T47D (cell line): ENCODE data around the gene SZT2.
A peak's percentile ranks its signal among the peaks of the same experiment; 100 is the strongest.

Experiments
- DNase-seq, 2 experiments: peaks; one replicate each; pipeline versions ENCODE4 v3.0.0 to v3.0.0-alpha.2; 2011 to 2012; ENCODE audit warnings: low read depth in 1 of 2, low spot score in 1 of 2
- JUND ChIP-seq: IDR thresholded peaks from 2 replicates; pipeline ENCODE4 v1.6.1; 2012; ENCODE audit warnings: low read depth
- in situ Hi-C: cut with HindIII; loops from 2 replicates; pipeline ENCODE4 v1.10.0; 2016; ENCODE audit warnings: low sequenced_read_pairs, low pct_unique_long_range_greater_than_20kb

The SZT2 gene

DNA sequence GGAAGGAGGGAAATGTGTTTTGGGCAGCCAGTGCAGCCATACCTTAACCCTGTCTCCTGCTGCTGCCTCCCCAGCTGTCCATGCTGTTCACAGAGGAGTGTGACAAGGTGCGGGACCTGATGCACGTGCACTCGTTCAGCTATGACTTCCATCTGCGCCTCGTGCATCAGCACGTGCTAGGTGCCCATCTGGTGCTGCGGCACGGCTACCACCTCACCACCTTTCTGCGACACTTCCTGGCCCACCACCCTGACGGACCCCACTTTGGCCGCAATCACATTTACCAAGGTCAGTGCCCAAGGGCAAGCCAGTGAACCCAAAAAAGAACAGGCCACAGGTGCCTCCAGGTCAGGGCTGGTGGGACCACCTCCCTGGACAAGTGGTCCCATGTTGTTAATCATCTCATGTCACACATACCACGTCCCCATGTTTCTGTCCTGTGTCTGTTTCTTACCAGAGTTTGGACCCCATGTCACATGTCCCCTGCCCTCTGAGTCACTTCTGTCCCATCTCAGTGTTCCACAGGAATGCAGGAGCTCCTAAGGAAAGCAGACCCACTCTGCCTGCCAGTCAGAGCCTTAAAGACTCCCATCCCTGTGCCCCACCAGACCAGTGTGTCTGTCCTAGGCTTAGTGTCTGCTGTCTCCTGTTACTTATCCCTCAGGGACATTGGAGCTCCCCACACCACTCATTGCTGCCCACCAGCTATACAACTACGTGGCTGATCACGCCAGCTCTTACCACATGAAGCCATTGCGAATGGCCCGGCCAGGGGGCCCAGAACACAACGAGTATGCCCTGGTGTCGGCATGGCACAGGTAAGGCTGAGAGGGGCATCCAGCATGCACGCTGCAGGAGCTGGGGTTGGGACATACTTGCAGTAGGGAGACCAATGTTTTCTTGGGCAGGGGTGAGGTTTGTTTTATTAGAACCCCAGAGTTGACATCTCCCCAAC lies 57.5 kb downstream of the SZT2 start:
- in situ Hi-C loops, result no loop called here
- DNase-seq, result no peak
- TF ChIP-seq JUND, result no peak

DNA sequence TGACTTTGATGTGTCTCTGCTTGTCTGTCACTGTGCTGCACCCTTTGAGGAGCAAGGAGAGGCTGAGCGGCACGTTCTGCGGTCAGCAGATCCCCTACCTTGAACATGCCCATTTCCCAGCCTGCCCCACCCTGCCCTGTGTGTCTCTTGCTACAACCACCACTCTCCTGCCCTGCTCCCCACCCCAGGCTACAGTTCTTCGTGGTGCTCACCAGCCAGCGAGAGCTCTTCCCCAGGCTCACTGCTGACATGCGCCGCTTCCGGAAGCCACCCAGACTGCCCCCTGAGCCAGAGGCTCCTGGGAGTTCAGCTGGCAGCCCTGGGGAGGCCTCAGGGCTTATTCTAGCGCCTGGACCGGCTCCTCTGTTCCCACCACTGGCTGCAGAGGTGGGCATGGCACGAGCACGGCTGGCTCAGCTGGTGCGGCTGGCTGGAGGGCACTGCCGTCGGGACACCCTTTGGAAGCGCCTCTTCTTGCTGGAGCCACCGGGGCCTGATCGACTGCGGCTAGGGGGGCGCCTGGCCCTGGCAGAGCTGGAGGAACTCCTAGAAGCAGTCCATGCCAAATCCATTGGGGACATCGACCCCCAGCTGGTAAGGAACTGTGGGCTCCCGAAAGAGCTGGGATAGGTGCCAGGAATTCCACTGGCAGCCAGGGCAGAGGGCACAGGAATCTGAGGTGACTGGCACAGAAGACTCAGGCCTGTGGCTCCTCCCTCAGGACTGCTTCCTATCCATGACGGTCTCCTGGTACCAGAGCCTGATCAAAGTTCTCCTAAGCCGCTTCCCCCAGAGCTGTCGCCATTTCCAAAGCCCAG lies 58.4 kb downstream of the SZT2 start:
- no peak for TF ChIP-seq JUND
- in situ Hi-C loops, result no loop called here
- DNase-seq, result no peak

DNA sequence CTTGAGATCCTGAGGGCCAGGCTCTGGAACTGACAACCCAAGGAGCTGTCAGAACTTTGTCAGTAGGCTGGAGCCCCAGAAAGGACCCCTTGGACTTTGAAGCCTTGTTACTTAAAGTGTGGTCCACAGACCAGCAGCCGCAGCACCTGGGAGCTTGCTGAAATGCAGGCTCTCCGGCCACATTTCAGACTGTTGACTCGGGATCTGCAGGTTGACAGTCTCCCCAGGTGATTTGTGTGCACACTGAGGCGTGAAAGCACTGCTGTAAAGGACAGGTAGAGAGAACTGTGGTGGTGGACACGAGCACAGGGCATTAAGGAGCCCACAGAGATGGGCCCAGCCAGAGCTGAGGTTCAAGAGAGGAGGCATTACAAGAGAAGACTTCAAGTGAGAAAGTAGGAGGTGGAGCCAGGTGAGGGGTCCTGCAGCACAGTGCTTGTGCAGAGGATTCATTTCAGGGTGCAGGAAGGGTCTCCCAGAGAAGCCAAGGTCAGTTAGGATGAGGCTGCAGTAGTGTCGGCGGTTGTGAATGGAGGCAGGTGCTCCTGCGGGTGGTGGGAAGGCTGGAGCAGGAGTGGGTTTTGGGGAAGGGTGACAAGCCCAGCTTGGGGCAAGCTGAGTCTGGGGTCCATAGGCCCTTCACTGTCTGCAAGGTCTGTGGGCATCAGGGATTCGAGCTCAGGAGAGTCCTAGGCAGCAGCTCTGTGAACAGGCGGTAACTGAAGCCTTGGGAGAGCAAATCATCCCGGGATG lies 59.4 kb downstream of the SZT2 start:
- DNase-seq, result no peak
- TF ChIP-seq JUND, result no peak
- in situ Hi-C loops, result no loop called here

DNA sequence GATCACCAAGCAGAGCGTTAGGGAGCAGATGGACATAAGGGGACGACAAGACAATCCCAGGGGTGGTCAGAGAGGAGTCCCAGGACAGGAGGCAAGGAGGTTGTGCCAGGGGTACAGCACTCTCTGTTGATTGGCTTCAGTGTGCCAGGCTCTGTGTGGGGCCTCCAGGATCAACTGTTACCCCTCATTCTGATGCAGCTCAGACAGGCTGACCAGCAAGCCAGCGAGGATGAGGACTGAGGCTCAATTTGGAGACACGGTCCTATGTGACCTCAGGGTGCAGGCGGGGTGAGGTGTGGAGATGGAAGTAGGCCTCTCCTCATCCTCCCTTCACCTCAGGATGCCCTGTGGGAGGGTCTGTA lies 60.0 kb downstream of the SZT2 start:
- no peak for DNase-seq
- in situ Hi-C loops, result no loop called here
- TF ChIP-seq JUND, result no peak

DNA sequence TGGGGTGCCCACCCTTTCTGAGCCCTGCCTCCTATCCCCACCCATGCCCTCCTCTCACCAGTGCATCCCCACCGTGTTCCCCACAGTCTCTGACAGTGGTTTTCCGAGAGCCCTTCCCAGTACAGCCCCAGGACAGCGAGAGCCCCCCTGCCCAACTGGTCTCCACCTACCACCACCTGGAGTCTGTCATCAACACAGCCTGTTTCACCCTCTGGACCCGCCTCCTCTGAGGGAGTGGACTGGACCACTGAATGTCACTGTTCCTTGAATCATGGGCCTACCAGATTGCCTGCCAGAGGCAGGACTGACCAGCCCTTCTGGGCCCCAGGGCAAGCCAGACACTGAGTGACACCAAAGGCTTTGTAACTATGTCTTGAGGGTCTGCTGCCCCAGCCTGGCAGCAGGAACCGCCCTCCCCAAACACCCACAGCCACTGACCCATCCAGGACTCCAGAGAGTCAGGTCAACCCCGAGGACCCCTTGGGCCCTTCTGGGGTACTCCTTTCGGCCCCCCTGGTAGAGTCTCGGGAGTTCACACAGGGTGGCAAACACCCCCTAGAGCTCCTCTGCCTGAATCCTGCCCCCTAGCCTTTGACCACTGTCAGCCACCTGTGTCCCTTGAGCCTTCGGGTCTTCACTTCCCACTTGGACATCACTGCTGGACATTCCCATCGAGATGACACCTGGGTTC lies 60.7 kb downstream of the SZT2 start:
- TF ChIP-seq JUND, result no peak
- in situ Hi-C loops, result no loop called here
- no peak for DNase-seq

DNA sequence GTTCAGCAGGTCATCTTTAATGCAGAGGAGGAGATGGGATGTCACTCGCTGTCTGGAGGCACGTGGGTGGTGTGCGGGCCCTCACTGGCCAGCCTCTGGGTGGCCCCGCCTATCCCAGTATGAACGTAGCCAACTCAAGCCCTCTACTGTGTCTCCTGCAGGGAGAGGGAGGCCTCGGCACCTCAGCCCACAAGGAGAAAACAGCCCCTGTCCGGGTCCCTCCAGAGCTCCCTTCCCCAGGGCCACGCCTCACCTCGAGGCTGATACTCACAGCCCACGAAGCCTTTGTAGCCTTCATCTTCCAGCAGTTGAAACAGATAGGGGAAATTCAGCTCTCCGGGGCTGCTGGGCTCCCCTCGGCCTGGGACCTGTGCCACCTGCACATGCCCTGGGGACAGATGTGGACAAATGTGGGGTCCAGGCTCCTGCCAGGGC lies 61.5 kb downstream of the SZT2 start:
- in situ Hi-C loops, result no loop called here
- TF ChIP-seq JUND, result no peak
- no peak for DNase-seq

DNA sequence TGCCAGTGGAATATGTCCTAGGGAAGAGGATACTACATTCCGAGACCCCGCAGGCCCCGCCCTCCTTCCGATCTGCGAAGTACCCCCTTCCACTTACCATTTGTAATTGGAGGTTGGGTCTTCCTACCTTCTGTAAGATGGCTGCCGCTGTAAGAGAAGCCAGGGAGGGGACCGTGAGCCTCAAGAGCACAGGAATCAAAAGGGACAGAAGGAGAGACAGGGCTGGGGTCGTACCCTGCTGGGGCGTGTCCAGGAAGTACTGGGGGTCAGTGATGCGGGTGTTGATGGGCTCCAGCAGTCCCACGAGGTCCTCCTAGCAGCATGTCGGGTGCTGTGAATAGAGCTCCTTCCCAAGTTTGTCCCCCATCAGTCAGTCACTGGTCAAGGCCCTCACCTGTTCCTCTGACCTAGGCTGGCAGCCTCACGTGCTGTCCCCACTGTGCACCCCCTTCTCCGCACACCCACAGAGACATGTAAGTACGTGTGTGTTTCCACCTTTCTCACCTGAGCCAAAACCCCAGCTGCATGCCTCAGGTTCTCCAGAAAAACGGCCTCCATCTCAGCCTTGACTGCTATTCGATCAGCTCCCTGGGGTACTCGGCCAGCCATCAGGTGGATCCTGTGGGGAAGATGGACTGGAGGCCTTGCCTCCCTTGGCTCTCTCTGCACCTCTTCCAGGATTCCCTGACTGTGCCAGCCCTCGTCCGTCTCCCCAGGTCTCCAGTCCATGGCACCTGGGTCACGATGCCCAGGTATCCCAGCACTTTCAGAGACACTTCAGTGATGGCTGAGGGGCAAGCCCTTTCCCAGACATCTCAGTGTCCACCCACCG lies 62.2 kb downstream of the SZT2 start:
- no peak for DNase-seq
- in situ Hi-C loops, result no loop called here

DNA sequence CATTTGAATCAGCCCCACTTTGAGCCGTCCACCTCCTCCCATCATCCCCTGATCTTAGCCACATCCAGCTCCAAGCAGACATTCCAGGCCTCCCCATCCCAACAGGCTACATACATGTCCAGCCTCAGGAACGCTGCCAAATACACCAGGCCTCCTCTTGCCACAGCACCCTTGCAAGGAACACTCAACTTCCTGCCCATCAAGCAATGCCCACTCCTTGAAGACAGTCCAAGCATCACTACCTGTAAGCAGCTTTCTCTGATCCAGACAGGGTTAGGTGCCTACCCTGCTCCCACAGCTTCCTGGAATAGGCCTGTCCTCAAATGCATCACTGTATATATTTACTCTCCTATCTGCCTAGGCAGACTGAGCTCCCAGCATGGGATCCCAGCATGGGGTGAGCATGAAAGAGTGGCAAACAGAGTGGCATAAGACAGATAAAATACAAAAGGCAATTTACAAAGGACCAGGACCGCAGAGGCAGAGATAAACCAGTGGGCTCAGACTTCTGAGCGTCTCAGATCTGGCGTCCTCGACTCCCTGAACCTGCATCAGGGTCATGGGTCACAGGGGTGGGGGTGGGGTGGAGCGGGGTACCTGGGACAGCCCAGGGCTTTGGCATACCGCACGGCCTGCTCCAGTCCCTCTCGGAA lies 63.2 kb downstream of the SZT2 start:
- TF ChIP-seq JUND, result no peak
- peak in 1 of 2 experiments; percentile 8 for DNase-seq
- in situ Hi-C loops, result no loop called here

More for the DNA sequence above, 62.2 kb downstream of the SZT2 start:
- TF ChIP-seq JUND, result no peak

DNA sequence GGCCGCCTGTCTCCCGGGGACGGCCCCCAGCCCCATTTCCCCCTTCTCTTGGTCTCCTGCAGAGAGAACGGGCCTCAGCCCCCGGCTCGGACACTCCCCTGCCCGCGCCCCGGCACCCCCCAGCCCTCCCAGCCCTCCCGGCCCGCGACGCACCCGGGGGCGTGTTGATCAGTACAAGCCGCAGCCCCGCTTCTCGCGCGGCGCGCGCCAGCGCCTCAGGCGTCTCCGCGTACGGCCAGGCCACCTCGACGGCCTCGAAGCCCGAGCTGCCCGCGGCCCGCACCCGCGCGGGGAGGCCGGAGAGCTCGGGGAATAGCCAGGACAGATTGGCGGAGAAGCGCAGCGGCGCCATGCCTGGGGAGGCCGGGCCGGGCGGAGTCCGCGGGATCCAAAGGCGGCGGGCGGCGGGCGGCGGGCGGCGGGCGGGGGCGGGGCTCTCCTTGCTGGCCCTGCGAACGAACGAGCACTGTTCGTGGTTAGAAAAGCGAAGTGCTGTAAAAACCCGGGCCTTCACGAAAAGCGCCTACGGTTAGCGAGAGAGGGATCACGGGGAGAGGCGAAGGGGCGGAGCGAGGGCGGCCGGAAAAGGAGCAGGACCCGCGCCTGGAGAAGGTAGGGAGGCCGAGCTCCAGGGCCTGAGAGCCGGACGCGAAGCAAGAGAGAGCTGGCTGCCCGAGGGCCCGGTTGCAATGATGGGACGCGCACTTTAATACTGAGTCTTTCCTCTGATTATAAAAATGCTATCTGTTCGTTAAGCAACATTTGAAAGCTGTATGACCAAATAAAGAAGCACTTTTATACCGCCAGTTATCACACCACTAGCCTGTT lies 64.0 kb downstream of the SZT2 start, which contains the start of gene HYI:
Gene HYI, minus strand, starts transcription at position 490 of the 828 bp plus-strand sequence. Its CDS starts 138 bp downstream, at position 352.
- in situ Hi-C loops, result no loop called here
- peak; percentile 53 to 89 for DNase-seq
- no peak for TF ChIP-seq JUND
